ENCODE results near the gene CD244.

CD244 gene

DNA sequence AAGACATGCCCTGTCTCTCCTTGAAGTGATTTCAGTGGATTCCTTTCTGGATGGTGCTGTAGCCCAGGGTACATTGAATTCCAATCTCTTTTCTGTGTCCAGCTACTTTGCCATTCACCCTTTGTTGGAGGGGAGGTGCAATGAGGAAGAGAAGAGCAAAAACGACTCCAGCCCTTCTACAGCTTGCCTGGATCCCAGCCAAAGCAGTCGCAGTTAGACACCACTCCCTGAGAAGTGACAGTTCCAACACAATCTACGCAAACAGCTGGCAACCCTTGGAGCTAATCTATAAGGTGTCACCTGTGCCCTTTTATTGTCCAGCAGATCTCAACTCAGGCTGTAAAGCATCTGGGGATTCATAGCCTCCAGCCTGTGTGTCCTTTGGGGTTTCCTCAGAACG, 4.6 kb downstream of the CD244 start:
- H3K4me3 ChIP-seq (ENCODE audit: low read depth, low read length) = no peak overlapping the region
- TF ChIP-seq, protein P1, sequence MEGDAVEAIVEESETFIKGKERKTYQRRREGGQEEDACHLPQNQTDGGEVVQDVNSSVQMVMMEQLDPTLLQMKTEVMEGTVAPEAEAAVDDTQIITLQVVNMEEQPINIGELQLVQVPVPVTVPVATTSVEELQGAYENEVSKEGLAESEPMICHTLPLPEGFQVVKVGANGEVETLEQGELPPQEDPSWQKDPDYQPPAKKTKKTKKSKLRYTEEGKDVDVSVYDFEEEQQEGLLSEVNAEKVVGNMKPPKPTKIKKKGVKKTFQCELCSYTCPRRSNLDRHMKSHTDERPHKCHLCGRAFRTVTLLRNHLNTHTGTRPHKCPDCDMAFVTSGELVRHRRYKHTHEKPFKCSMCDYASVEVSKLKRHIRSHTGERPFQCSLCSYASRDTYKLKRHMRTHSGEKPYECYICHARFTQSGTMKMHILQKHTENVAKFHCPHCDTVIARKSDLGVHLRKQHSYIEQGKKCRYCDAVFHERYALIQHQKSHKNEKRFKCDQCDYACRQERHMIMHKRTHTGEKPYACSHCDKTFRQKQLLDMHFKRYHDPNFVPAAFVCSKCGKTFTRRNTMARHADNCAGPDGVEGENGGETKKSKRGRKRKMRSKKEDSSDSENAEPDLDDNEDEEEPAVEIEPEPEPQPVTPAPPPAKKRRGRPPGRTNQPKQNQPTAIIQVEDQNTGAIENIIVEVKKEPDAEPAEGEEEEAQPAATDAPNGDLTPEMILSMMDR (IDR thresholded peaks at IDR 0.05; ENCODE audit: control insufficient read depth, extremely low read depth, insufficient read depth) = no peak
- DNase-seq (ENCODE audit: low read depth) = no peak

DNA sequence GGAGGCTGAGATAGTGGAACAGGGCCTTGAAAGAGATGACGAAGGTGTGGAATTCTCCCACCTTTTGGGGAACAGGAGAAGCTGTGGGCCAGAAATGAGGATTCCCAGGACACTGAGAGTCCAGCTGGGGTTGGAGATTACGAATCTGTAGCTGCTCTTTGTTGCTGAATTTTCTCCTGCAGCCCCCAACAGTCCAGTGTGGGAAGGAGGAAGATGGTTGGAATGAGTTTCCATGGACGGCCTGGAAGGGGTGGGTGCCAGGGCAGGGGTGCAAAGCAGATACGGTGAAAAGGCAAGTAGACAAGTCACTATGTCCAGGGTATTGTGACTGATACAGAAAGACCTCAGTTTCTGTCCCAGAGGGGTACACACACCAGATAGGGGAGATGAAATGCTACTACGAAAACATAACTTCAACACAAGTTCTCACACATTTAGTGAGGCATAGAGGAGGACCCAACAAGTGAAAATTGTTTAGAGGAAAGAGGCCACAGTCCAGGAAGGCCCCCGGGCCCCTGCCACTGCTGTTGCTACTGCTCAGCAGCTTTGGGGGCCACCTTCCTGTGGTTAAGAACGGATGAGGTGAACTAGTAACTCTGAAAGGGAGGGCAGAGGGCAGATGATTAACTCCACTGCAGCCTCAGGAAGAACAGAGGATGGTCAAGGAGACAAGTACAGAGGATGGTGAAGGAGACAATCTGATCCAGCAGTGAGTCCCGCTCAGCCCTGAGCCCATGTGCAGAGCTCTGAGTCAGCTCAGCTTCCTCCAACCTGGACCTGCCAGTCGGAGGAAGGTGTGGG, 7.3 kb downstream of the CD244 start:
- TF ChIP-seq, protein P1 (IDR thresholded peaks at IDR 0.05; ENCODE audit: control insufficient read depth, extremely low read depth, insufficient read depth) = no peak
- DNase-seq (ENCODE audit: low read depth) = no peak
- H3K4me3 ChIP-seq (ENCODE audit: low read depth, low read length) = no peak overlapping the region

DNA sequence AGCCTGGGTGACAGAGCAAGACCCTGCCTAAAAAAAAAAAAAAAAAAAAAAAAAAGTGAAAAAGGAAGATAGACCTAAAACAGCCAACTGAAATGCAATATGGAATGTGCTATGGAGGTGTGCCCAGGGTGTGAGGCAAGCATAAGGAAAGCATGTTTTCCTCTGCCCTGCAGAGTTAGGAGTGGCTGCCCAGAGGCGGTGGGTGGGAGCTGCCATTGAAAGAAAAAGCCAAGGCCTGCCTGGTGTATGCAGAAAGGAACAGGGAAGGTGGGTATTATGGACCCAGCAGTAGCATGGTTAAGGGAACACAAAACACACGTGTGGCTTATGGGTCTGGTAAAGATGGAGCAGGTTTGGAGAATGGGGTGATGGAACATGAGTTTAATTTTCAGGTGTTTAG, 8.9 kb downstream of the CD244 start:
- no peak for DNase-seq (ENCODE audit: low read depth)
- no peak overlapping the region for H3K4me3 ChIP-seq (ENCODE audit: low read depth, low read length)
- TF ChIP-seq, protein P1 (IDR thresholded peaks at IDR 0.05; ENCODE audit: control insufficient read depth, extremely low read depth, insufficient read depth) = no peak

DNA sequence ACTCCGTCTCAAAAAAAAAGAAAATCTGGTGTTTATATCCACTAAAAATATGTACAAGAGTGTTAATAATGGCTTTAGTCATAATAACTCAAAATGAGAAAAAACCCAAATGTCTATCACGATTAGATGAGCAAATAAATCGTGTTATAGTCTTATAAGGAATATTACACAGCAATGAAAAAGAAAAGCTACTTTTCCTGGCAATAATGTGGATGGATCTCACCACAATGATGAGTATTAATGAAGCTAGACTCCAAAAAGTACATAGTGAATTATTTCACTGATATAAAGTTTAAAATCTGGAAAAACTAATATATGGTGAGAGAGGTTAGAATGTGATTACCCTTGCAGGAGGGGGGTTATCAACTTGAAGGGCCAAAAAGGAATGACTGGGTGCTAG, 9.7 kb downstream of the CD244 start:
- TF ChIP-seq, protein P1 (IDR thresholded peaks at IDR 0.05; ENCODE audit: control insufficient read depth, extremely low read depth, insufficient read depth) = no peak
- DNase-seq (ENCODE audit: low read depth) = no peak

DNA sequence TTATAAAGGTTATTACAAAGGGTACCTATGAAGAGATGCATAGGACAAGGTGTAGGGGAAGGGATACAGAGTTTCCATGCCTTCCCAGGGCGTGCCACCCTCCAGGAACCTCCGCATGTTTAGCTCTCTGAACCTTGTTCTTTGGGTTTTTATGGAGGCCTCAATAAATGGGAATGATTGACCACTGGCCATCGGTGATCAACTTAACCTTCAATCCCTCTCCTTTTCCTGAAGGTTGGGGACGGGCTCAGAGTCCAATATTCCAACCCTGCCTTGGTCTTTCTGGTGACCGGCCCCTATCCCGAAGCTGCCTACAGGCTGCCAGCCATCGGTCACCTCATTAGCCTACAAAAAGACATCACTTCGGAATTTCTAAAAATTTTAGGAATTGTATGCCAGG, 11.7 kb downstream of the CD244 start:
- TF ChIP-seq, protein P1 (IDR thresholded peaks at IDR 0.05; ENCODE audit: control insufficient read depth, extremely low read depth, insufficient read depth) = no peak
- no peak overlapping the region for H3K4me3 ChIP-seq (ENCODE audit: low read depth, low read length)
- no peak for DNase-seq (ENCODE audit: low read depth)

More for the DNA sequence above, 9.7 kb downstream of the CD244 start:
- no peak overlapping the region for H3K4me3 ChIP-seq (ENCODE audit: low read depth, low read length)

DNA sequence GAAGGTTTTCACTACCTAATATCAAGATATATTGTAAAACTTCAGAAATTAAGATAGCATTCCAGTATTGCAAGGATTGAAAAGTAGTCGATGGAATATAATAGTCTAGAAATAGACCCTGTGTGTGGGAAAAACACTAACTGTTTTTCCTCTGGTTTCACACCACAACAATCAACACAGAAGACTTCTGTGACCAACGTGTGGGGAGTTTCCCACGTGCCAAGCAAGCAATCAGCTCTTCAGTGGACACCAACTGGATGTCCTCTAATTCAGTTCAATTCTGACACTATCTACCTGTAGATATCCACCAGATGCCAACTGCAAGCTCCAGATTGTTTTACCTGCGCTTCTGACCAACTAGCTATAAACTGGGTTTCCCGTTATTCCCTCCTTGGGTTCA, 12.1 kb downstream of the CD244 start:
- no peak for DNase-seq (ENCODE audit: low read depth)
- H3K4me3 ChIP-seq (ENCODE audit: low read depth, low read length) = no peak overlapping the region
- TF ChIP-seq, protein P1 (IDR thresholded peaks at IDR 0.05; ENCODE audit: control insufficient read depth, extremely low read depth, insufficient read depth) = no peak

DNA sequence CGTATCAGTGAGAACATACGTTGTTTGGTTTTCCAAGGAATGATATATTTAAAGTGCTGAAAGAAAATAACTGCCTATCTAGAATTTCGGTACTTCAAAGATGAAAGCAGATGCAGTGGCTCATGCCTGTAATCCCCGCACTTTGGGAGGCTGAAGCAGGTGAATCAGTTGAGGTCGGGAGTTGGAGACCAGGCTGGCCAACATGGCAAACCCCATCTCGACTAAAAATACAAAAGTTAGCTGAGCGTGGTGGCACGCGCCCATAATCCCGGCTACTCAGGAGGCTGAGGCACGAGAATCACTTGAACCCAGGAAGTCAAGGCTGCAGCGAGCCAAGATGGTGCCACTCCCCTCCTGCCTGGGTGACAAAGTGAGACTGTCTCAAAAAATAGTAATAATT, 16.4 kb downstream of the CD244 start:
- TF ChIP-seq, protein P1 (IDR thresholded peaks at IDR 0.05; ENCODE audit: control insufficient read depth, extremely low read depth, insufficient read depth) = no peak
- H3K4me3 ChIP-seq (ENCODE audit: low read depth, low read length) = no peak overlapping the region
- DNase-seq (ENCODE audit: low read depth) = no peak

All from LNCaP clone FGC (cell line).